Effector memory CD4-positive, alpha-beta T cell (primary cell): ENCODE data around the gene GUCY1A2.
"Not testable (repeated sequence)": the region's sequence is repeated elsewhere in the genome, so short reads cannot be mapped to it uniquely, and the experiment has no call there.

Experiments
- DNase-seq, 3 donors: peaks; one replicate each; pipeline ENCODE4 v3.0.0-alpha.2; 2020
- H3K27ac ChIP-seq: 2 replicates; pipeline ENCODE4 v1.7.0; 2013; ENCODE audit warnings: mild to moderate bottlenecking, low read length, moderate library complexity; ENCODE audit not compliant: insufficient read depth, poor library complexity, severe bottlenecking
- H3K27me3 ChIP-seq: replicated peaks from 2 replicates; pipeline ENCODE4 v1.7.0; 2013; ENCODE audit warnings: mild to moderate bottlenecking, low read length; ENCODE audit not compliant: insufficient read depth, control insufficient read depth, poor library complexity, severe bottlenecking
- H3K36me3 ChIP-seq: 2 replicates; pipeline ENCODE4 v1.7.0; 2013; ENCODE audit warnings: mild to moderate bottlenecking, low read length, moderate library complexity; ENCODE audit not compliant: control insufficient read depth, insufficient read depth
- H3K4me1 ChIP-seq: 2 replicates; pipeline ENCODE4 v1.7.0; 2013; ENCODE audit warnings: low read length, mild to moderate bottlenecking; ENCODE audit not compliant: control insufficient read depth, insufficient read depth, poor library complexity, severe bottlenecking
- H3K4me3 ChIP-seq: 2 replicates; pipeline ENCODE4 v1.7.0; 2013; ENCODE audit warnings: low read length, low read depth, mild to moderate bottlenecking; ENCODE audit not compliant: insufficient read depth, poor library complexity, severe bottlenecking
- H3K9me3 ChIP-seq: 2 replicates; pipeline ENCODE4 v1.7.0; 2013; ENCODE audit warnings: mild to moderate bottlenecking, low read length, moderate library complexity; ENCODE audit not compliant: control insufficient read depth

Gene GUCY1A2

DNA sequence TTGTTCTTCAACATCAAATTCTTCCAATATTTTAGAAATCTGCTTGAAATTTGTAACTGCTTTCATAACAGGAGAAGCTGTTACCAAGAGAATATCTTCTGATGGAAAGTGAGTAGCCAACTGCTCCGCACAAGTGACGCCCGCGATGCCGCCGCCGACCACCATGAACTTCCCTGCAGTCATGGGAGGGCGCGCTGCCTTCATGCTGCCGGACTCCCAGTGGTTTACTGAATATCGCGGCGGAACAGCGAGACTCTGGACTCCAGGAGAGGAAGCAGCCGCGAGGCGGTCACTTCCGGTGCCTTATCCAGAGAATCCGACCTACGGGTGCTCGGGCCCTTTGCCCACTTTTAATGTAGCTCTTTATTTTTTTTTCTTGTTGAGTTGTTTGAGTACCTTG, 190.6 kb downstream of the GUCY1A2 start:
- Histone ChIP-seq H3K9me3 (no peaks in the 10 kb centered on the region), H3K4me3 (no peak overlapping the region), H3K4me1 (no peaks in the 10 kb centered on the region), H3K27ac (no peak overlapping the region), H3K27me3 (no peaks in the 10 kb centered on the region), H3K36me3 (no peaks in the 10 kb centered on the region)
- DNase-seq: no peak

DNA sequence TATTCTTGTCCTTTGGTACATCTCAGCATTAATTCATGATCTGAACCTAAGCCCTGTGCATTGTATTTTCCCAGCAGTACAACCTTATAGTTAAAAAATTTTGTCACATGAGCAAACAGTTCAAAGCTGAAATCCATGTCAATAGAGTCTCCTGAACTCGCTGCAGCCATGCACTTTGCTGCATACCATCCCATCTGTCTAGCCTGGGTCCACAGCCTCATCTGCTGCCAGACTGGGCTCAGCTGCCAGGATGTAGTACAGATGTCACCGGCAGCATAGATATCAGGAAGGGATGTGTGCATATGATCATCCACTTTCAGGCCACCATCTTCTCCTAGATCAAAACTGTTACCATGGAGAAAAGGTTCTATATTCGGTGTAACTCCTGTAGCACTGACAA, 191.7 kb downstream of the GUCY1A2 start:
- not testable (repeated sequence) for H3K4me3 ChIP-seq, H3K4me1 ChIP-seq, H3K36me3 ChIP-seq, H3K27ac ChIP-seq, DNase-seq, H3K27me3 ChIP-seq, H3K9me3 ChIP-seq

DNA sequence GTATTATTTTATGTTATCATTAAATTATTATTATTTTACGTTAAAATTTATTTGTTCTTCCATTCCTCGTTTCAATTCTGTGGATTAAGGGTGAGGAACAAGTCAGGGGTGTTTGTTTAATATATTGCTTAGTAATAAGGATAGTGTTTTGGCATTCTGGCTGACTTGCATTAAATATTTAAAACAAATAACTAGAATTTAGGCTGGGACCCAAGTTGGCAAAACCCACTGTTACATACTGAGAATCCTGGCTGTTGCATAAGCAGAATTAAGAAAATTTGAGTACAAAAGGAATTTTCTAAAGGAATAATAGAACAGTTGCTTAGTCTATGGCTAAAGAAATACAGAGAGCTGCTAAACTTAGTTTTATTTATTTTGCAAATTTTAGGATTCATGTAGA, 196.4 kb downstream of the GUCY1A2 start:
- no peak for DNase-seq
- H3K36me3 ChIP-seq: no peaks in the 10 kb centered on the region
- no peak overlapping the region for H3K4me3 ChIP-seq
- H3K4me1 ChIP-seq: no peaks in the 10 kb centered on the region
- H3K27me3 ChIP-seq: no peaks in the 10 kb centered on the region
- no peak overlapping the region for H3K27ac ChIP-seq
- no peaks in the 10 kb centered on the region for H3K9me3 ChIP-seq

DNA sequence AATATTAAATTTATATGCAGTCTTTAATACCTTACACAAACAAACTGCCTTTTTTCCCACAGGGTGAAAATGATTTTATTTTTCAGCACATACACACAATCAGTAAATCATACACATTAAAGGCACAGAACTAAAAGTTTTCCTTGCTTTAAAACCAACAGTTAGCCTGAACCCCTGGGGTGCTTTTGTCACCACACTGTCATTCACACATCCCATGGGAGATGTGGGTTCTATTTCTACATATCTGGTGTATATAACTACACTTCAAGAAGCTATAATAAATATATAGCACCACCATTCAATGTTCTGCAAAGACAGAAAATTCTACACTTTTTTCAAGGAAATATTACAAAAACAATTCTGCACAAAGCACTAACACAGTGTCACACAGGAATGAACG, 197.0 kb downstream of the GUCY1A2 start:
- H3K9me3 ChIP-seq: no peaks in the 10 kb centered on the region
- H3K4me3 ChIP-seq: no peak overlapping the region
- no peak for DNase-seq
- H3K36me3 ChIP-seq: no peaks in the 10 kb centered on the region
- H3K4me1 ChIP-seq: no peaks in the 10 kb centered on the region
- H3K27ac ChIP-seq: no peak overlapping the region
- H3K27me3 ChIP-seq: no peaks in the 10 kb centered on the region

DNA sequence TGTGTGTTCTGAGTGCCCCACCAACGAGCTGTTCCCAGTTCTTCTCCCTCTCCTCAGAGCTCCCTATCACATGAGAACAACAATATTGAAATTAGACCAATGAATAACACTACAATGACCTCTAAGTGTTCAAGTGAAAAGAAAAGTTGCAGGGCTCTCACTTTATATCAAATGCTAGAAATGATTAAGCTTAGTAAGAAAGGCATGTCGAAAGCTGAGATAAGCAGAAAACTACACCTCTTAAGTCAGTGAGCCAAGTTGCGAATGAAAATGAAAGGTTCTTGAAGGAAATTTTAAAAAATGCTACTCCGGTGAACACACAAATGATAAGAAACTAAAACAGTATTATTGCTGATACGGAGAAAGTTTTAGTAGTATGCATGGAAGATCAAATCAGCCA, 199.8 kb downstream of the GUCY1A2 start:
- no peaks in the 10 kb centered on the region for H3K36me3 ChIP-seq
- no peak overlapping the region for H3K27ac ChIP-seq
- H3K9me3 ChIP-seq: no peaks in the 10 kb centered on the region
- H3K4me1 ChIP-seq: no peaks in the 10 kb centered on the region
- no peak for DNase-seq
- no peaks in the 10 kb centered on the region for H3K27me3 ChIP-seq
- H3K4me3 ChIP-seq: no peak overlapping the region

DNA sequence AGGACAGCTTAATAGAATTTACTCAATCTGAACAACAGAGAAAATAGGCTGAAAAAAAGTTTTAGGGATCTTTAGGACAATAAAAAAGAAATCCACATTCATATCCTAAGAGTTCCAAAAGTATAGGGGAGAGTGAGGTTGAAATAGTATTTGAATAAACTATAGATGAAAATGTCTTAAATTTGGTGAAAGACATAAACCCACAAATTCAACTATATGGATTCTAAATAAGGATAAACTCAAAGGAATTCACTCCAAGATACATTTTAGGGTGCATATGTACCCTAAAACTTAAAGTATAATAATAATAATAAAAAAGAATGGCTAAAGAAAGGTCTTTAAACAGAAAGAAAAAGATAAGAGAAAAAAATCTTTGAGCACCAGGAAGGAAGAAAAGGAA, 203.1 kb downstream of the GUCY1A2 start:
- no peak overlapping the region for H3K27ac ChIP-seq

DNA sequence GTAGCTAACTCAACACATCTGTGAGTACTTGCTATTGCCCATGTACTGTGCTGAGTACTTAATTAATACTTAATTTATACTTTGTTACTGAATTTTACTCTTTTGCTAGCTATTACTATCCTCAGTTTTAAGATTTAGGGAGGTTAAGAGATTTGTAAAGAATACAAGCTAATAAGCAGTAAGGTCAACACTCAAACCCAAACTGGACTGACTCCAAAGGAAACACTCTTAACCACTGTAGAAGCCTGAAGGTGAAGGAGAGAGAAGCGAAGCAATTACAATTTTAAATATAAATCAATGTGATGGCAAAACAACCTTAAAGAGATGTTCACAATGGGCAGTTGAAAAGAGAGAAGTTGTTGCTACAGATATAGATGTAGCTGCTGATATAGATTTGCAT, 204.5 kb downstream of the GUCY1A2 start:
- Histone ChIP-seq H3K9me3 (no peaks in the 10 kb centered on the region), H3K4me3 (no peak overlapping the region), H3K27me3 (no peaks in the 10 kb centered on the region), H3K4me1 (no peaks in the 10 kb centered on the region), H3K27ac (no peak overlapping the region), H3K36me3 (no peaks in the 10 kb centered on the region)
- no peak for DNase-seq

More for the DNA sequence above, 203.1 kb downstream of the GUCY1A2 start:
- Histone ChIP-seq H3K4me1 (no peaks in the 10 kb centered on the region), H3K4me3 (no peak overlapping the region), H3K36me3 (no peaks in the 10 kb centered on the region), H3K9me3 (no peaks in the 10 kb centered on the region), H3K27me3 (no peaks in the 10 kb centered on the region)
- no peak for DNase-seq

DNA sequence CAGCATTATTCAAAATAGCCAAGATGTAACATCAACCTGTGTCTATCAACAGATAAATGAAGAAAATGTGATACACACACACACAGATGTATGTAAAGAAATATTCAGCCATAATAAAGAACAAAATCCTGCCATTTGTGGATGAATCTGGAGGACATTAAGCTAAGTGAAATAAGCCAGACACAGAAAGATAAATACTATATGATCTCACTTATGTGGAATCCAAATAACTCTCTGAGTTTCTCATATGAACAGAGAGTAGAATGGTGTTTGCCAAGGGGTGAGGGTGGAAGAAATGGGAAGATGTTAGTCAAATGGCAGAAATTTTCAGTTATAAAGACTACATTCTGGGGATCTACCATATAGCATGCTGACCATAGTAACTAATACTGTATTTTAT, 224.2 kb downstream of the GUCY1A2 start:
- Histone ChIP-seq H3K9me3 (no peaks in the 10 kb centered on the region), H3K36me3 (no peaks in the 10 kb centered on the region), H3K27ac (no peak overlapping the region), H3K4me1 (no peaks in the 10 kb centered on the region), H3K4me3 (no peak overlapping the region), H3K27me3 (no peaks in the 10 kb centered on the region)
- no peak for DNase-seq

DNA sequence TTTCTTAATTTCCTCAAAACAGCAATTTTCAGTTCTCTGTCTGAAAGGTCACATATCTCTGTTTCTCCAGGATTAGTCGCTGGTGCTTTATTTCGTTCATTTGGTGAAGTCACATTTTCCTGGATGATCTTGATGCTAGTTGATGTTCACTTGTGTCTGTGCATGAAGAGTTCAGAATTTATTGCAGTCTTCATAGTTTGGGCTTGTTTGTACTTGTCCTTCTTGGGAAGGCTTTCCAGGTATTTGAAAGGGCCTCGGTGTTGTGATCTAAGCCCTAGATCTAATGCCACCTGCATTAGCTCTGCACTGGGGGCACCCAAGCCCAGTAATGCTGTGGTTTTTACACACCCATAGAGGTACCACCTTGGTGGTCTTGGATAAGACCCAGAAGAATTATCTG, 228.9 kb downstream of the GUCY1A2 start:
- no peaks in the 10 kb centered on the region for H3K27me3 ChIP-seq
- H3K4me3 ChIP-seq: no peak overlapping the region
- no peaks in the 10 kb centered on the region for H3K9me3 ChIP-seq
- no peaks in the 10 kb centered on the region for H3K36me3 ChIP-seq
- H3K27ac ChIP-seq: no peak overlapping the region
- no peaks in the 10 kb centered on the region for H3K4me1 ChIP-seq
- no peak for DNase-seq

DNA sequence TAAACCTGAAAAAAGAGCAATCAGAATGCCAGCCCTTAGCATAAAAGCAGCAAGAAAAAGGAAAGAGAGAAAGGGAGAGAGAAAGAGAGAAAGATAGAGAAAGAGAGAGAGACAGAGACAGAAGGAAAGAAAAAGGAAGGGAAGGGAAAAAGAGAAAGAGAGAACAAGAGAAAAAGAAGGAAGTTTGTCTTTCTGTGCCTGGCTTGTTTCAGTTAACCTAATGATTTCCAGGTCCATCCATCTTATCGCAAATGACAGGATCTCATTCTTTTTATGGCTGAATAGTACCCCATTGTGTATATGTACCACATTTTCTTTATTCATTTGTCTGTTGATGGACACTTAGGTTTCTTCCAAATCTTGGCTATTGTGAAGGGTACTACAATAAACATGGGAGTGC, 230.8 kb downstream of the GUCY1A2 start:
- DNase-seq: no peak
- Histone ChIP-seq H3K4me1 (no peaks in the 10 kb centered on the region), H3K4me3 (no peak overlapping the region), H3K9me3 (no peaks in the 10 kb centered on the region), H3K36me3 (no peaks in the 10 kb centered on the region), H3K27me3 (no peaks in the 10 kb centered on the region), H3K27ac (no peak overlapping the region)
